Measurements from ENCODE around the gene LPIN2.

The LPIN2 gene, protein sequence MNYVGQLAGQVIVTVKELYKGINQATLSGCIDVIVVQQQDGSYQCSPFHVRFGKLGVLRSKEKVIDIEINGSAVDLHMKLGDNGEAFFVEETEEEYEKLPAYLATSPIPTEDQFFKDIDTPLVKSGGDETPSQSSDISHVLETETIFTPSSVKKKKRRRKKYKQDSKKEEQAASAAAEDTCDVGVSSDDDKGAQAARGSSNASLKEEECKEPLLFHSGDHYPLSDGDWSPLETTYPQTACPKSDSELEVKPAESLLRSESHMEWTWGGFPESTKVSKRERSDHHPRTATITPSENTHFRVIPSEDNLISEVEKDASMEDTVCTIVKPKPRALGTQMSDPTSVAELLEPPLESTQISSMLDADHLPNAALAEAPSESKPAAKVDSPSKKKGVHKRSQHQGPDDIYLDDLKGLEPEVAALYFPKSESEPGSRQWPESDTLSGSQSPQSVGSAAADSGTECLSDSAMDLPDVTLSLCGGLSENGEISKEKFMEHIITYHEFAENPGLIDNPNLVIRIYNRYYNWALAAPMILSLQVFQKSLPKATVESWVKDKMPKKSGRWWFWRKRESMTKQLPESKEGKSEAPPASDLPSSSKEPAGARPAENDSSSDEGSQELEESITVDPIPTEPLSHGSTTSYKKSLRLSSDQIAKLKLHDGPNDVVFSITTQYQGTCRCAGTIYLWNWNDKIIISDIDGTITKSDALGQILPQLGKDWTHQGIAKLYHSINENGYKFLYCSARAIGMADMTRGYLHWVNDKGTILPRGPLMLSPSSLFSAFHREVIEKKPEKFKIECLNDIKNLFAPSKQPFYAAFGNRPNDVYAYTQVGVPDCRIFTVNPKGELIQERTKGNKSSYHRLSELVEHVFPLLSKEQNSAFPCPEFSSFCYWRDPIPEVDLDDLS

DNA sequence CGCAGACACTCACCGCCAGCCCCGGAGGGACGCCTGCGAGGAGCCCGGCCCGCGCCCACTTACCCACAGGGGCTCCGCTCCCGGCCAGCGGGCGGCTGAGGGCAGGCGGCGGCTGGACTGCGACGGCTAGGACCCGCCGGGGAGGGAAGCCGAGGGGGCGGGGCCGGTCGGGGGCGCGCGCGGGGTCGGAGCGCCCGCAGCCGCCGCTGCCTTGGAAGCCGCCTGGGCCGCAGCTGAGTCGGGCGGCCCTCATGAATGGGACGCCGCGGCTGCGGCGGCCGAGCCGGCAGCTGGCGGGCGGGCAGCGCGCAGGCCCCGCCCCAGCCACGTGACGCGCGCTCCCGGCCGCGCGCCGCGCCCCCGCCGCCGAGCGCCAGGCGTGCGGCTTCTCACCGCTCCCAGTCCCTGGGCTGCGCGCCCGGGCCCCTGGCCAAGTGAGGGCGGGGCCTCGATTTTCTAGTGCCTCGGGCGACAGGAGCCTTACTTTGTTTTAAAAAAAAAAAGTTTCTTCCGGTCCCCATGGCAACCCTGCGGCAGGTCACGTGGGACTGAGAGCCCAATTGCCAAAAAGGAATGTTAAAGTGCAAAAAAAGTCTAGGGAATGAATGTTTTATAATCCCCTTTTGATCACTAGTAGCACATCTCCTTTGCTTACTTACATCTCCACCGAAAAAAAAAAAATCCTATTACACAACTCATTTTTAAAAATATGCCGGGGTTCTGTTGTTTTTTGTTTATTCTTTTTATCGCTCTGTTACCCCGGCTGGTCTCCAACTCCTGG lies at the start of gene LPIN2:
TSS of gene LPIN2 (minus strand) at position 121 of the 781 bp plus-strand sequence. CDS start 52,304 bp downstream, outside the sequence.
- in situ Hi-C loops (cut with HindIII; ENCODE audit: low pct_ligation_motif_present, low sequenced_read_pairs): no loop called here
- peaks cover 5% of the 10 kb centered on the region for H3K36me3 ChIP-seq (replicated peaks)
- no peaks in the 10 kb centered on the region for H3K27me3 ChIP-seq (replicated peaks)
- peak; percentile 97 for DNase-seq
- peak within 1 kb of the TSS; percentile 82 for H3K27ac ChIP-seq
- TF ChIP-seq, protein P1, sequence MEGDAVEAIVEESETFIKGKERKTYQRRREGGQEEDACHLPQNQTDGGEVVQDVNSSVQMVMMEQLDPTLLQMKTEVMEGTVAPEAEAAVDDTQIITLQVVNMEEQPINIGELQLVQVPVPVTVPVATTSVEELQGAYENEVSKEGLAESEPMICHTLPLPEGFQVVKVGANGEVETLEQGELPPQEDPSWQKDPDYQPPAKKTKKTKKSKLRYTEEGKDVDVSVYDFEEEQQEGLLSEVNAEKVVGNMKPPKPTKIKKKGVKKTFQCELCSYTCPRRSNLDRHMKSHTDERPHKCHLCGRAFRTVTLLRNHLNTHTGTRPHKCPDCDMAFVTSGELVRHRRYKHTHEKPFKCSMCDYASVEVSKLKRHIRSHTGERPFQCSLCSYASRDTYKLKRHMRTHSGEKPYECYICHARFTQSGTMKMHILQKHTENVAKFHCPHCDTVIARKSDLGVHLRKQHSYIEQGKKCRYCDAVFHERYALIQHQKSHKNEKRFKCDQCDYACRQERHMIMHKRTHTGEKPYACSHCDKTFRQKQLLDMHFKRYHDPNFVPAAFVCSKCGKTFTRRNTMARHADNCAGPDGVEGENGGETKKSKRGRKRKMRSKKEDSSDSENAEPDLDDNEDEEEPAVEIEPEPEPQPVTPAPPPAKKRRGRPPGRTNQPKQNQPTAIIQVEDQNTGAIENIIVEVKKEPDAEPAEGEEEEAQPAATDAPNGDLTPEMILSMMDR (IDR thresholded peaks at IDR 0.05; ENCODE audit: low read depth, low read length, missing control alignments): no peak
- H3K4me3 ChIP-seq (ENCODE audit: low read depth, low read length): peak within 1 kb of the TSS; percentile 65

DNA sequence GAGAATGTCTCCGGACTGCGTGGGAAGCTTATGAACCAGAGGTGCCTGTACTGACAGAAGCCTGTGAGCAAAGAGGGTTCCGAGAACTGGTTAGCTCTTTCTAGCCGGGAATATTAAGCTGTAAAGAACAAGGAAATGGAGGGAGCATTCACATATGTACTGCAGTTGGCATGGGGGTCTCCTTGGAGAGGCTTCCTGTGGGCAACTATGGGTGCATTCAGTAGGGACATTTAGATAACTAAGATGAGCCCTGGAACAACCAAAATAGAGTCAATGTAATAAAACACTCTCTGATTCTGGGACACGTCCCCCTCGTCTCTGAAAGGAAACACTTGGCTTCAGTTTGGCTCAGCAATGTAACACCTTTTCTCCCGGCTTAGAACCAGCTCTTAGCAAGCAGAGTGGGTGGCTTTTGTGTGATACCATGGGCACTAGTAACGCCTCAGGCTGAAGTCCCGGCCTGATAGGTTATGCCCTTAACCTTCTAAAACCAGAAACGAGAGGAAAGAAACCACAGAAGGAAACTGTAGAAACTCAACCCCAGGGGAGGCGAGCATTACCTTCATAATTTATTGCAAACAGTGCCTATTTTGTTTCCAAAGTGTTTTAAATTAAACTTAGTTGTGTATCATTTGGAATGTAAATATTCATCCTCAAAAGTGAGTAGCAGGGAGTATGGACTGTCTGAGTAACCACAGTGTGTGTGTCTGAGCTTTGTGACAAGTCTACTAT lies 48.8 kb upstream of the LPIN2 start:
- Histone ChIP-seq H3K36me3 (replicated peaks) (no peaks in the 10 kb centered on the region), H3K27me3 (replicated peaks) (no peaks in the 10 kb centered on the region), H3K27ac (no peak overlapping the region), H3K4me3 (ENCODE audit: low read depth, low read length) (no peak overlapping the region)
- DNase-seq: no peak
- TF ChIP-seq, protein P1 (IDR thresholded peaks at IDR 0.05; ENCODE audit: low read depth, low read length, missing control alignments): no peak
- in situ Hi-C loops (cut with HindIII; ENCODE audit: low pct_ligation_motif_present, low sequenced_read_pairs): no loop called here

DNA sequence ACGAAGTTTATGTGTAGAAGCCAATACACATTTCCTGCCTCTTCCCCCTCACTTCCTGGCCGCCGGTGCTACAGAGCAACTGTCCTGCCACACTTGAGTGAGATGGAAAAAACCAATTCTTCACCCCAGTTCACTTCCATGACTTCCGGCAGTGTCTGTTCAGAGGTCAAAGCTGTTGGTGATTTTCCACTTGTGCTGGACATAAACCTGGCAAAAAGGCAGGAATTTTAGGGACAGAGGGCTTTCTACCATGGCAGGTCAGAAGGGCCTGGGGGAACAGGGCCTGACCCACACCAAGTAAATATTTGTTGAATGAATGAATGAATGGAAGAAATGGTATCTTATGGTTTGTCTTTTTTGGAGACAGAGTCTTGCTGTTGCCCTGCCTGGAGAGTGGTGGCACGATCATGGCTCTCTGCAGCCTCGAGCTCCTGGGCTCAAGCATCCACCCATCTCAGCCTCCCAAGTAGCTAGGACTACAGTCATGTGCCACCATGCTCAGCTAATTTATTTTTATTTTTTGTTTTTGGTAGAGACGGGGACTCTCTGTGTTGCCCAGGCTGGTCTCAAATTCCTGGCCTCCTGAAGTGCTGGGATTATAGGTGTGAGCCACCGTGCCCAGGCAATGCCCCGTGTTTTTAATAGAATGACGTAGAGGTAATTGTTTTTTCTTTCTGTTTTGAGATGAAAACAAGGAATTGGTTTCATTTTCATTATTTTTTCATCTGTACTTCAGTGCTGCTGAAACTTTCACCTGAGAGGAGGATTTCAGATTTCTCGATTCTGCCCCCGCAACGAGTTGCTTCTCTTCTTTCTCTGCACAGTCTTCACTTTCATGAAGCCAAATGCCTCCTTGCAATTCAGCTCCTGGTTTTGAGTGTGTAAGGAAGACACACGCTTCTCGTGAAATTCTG lies 48.0 kb upstream of the LPIN2 start:
- H3K36me3 ChIP-seq (replicated peaks): no peaks in the 10 kb centered on the region
- no peak overlapping the region for H3K4me3 ChIP-seq (ENCODE audit: low read depth, low read length)
- DNase-seq: no peak
- H3K27ac ChIP-seq: no peak overlapping the region
- TF ChIP-seq, protein P1 (IDR thresholded peaks at IDR 0.05; ENCODE audit: low read depth, low read length, missing control alignments): no peak
- H3K27me3 ChIP-seq (replicated peaks): no peaks in the 10 kb centered on the region
- in situ Hi-C loops (cut with HindIII; ENCODE audit: low pct_ligation_motif_present, low sequenced_read_pairs): no loop called here

DNA sequence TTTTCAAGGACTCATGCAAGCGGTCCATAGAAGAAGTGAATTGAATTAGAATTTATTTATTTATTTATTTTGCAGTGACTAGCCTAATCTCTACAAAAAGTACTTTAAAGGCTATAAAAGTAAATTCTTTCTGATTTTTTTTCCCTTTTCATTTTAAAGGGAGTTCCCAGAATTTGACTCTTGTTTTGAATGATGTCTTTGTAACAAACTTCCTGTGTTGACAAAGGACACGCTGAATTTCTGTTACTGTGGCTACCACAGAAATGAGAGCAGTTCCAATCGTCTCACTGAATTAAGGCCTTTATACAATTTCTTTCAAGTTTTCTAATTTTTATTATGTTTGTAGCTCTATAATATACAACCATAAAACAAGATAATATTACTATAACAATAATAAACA lies 46.3 kb upstream of the LPIN2 start:
- Histone ChIP-seq H3K36me3 (replicated peaks) (no peaks in the 10 kb centered on the region), H3K4me3 (ENCODE audit: low read depth, low read length) (no peak overlapping the region), H3K27me3 (replicated peaks) (no peaks in the 10 kb centered on the region), H3K27ac (no peak overlapping the region)
- in situ Hi-C loops (cut with HindIII; ENCODE audit: low pct_ligation_motif_present, low sequenced_read_pairs): no loop called here
- TF ChIP-seq, protein P1 (IDR thresholded peaks at IDR 0.05; ENCODE audit: low read depth, low read length, missing control alignments): no peak
- no peak for DNase-seq
